Peyer's patch (tissue), 4 donors: ENCODE measurements around the gene INTS11.

Source experiments
- CTCF ChIP-seq, 6 experiments: fragments of 450-650 bp in 4 of 6; fragments of 200-600 bp in 2 of 6; sonication (generic) in 1 of 6; IDR thresholded peaks; one replicate each; pipeline ENCODE4 v1.5.1; 2017 to 2019; ENCODE audit warnings: antibody characterized with exemption in 6 of 6, mild to moderate bottlenecking in 3 of 6, moderate library complexity in 1 of 6
- POLR2A ChIP-seq, 2 donors: fragments of 450-650 bp; IDR thresholded peaks; one replicate each; pipeline ENCODE4 v1.5.1; 2017; ENCODE audit warnings: antibody characterized with exemption in 2 of 2, mild to moderate bottlenecking in 2 of 2, moderate library complexity in 2 of 2

GRCh38 chr1:1334835-1335234 is 10.4 kb upstream of the INTS11 start:
- TF ChIP-seq CTCF (IDR thresholded peaks at IDR 0.05), result no peak
- no peak for TF ChIP-seq POLR2A (IDR thresholded peaks at IDR 0.05)
